Neural progenitor cell (in vitro differentiated cells): Measurements from ENCODE around the gene CDH13. TPM values are rescaled to one million over a fixed set of nuclear protein-coding genes. Genes with fewer than 3 reads are reported as not detected.

ENCODE experiments used
- DNase-seq: peaks from one replicate; pipeline ENCODE4 v3.0.0-alpha.2; 2016; ENCODE audit warnings: low spot score
- H2AFZ ChIP-seq: fragments of 200-600 bp; sonication (generic); replicated peaks from 2 replicates; pipeline ENCODE4 v1.6.1; 2016; ENCODE audit warnings: antibody characterized with exemption
- H3F3A ChIP-seq: fragments of 200-600 bp; sonication (generic); 2 replicates; pipeline ENCODE4 v1.6.1; 2016; ENCODE audit warnings: antibody characterized with exemption, low read depth
- H3K27ac ChIP-seq: fragments of 200-600 bp; sonication (generic); 2 replicates; pipeline ENCODE4 v1.5.1; 2016; ENCODE audit warnings: mild to moderate bottlenecking
- H3K27me3 ChIP-seq: fragments of 200-600 bp; sonication (generic); 2 replicates; pipeline ENCODE4 v1.6.1; 2016; ENCODE audit warnings: mild to moderate bottlenecking, moderate library complexity
- H3K36me3 ChIP-seq: fragments of 200-600 bp; sonication (generic); 2 replicates; pipeline ENCODE4 v1.5.1; 2016
- H3K4me1 ChIP-seq: fragments of 200-600 bp; sonication (generic); 2 replicates; pipeline ENCODE4 v1.6.1; 2016; ENCODE audit warnings: mixed run types
- H3K4me2 ChIP-seq: fragments of 200-600 bp; sonication (generic); 2 replicates; pipeline ENCODE4 v1.6.1; 2016
- H3K4me3 ChIP-seq: fragments of 200-600 bp; sonication (generic); 2 replicates; pipeline ENCODE4 v1.5.1; 2016
- H3K79me2 ChIP-seq: fragments of 200-600 bp; sonication (generic); 2 replicates; pipeline ENCODE4 v1.6.1; 2016; ENCODE audit warnings: low read depth
- H3K9ac ChIP-seq: fragments of 200-600 bp; sonication (generic); 2 replicates; pipeline ENCODE4 v1.6.1; 2016
- H3K9me3 ChIP-seq: fragments of 200-600 bp; sonication (generic); 2 replicates; pipeline ENCODE4 v1.5.1; 2016; ENCODE audit warnings: low read depth
- H4K20me1 ChIP-seq: fragments of 200-600 bp; sonication (generic); 2 replicates; pipeline ENCODE4 v1.6.1; 2016; ENCODE audit warnings: low read depth
- H3K27ac Mint-ChIP-seq: 3 replicates; pipeline ENCODE4 v1.8.0; 2021; ENCODE audit warnings: mixed read lengths
- H3K27me3 Mint-ChIP-seq: 2 replicates; pipeline ENCODE4 v1.8.0; 2022; ENCODE audit warnings: low read depth, mild to moderate bottlenecking, inconsistent platforms, moderate library complexity, mixed read lengths; ENCODE audit not compliant: insufficient read depth
- H3K36me3 Mint-ChIP-seq: 3 replicates; pipeline ENCODE4 v1.8.0; 2021; ENCODE audit warnings: mixed read lengths
- H3K4me1 Mint-ChIP-seq: 3 replicates; pipeline ENCODE4 v1.8.0; 2021; ENCODE audit warnings: mixed read lengths
- H3K4me3 Mint-ChIP-seq: 3 replicates; pipeline ENCODE4 v1.8.0; 2021; ENCODE audit warnings: mild to moderate bottlenecking, moderate library complexity, mixed read lengths
- H3K9me3 Mint-ChIP-seq: 3 replicates; pipeline ENCODE4 v1.8.0; 2020; ENCODE audit warnings: mixed read lengths
- EZH2 ChIP-seq: fragments of 200-600 bp; sonication (generic); IDR thresholded peaks from 2 replicates; pipeline ENCODE4 v1.6.1; 2017; ENCODE audit warnings: antibody characterized with exemption, mild to moderate bottlenecking, moderate library complexity
- EZH2phosphoT487 ChIP-seq: fragments of 200-600 bp; sonication (generic); IDR thresholded peaks from 2 replicates; pipeline ENCODE4 v1.6.1; 2017; ENCODE audit warnings: antibody characterized with exemption
- total RNA-seq: library from RNA; depleted of rRNA; stranded (reverse); fragments of >200 nt; gene quantifications from 2 replicates; pipeline ENCODE4 v1.2.3, GENCODE V29; 2015; ENCODE audit warnings: low replicate concordance
- TF ChIP-seq, protein P1 (sequence below): fragments of 200-600 bp; sonication (generic); IDR thresholded peaks from 2 replicates; pipeline ENCODE4 v1.5.1; 2017; ENCODE audit warnings: antibody characterized with exemption, mild to moderate bottlenecking

CDH13 gene
- total RNA-seq, 1 donor from 2014 or later = 3.0 TPM

DNA sequence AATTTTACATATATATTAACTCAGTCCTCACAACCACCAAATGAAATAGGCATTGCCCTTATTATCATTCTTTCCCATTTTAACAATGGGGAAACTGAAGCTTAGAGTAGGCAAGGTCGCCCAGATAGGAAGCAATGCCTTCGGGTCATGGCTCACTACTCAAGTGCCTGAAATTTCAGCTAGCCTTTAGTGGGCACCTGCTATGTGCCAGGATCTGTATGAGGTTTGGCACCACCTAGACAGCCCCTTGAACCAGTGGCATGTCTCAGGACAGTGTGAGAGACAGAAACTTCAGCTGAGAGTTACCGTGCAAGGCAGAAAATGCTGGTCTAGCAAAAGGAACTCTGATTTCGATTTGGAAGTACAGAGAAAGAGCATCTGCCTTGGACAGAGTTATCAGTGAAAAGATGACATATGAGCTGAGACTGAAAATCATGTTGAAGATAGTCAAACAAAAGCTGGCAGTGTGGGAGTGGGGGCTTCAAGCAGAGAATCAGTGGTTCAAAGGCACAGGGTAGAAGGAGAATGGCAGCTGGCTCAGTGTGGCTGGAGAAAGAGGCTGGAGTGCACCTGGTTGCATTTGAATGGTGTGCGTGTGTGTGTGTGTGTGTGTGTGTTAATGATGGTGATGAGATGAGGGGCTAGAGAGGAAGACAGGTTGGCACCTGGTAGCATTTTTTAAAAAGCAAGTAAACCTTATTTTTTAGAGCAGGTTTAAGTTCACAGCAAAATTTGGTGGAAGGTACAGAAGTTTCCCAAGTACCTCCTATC, 29.1 kb downstream of the CDH13 start:
- H3K27me3 Mint-ChIP-seq = no peaks in the 10 kb centered on the region
- no peaks in the 10 kb centered on the region for H3K79me2 ChIP-seq
- no peaks in the 10 kb centered on the region for H3F3A ChIP-seq
- H3K36me3 Mint-ChIP-seq = no peaks in the 10 kb centered on the region
- no peak overlapping the region for H3K27ac ChIP-seq
- H3K4me1 ChIP-seq = no peaks in the 10 kb centered on the region
- TF ChIP-seq, protein P1, sequence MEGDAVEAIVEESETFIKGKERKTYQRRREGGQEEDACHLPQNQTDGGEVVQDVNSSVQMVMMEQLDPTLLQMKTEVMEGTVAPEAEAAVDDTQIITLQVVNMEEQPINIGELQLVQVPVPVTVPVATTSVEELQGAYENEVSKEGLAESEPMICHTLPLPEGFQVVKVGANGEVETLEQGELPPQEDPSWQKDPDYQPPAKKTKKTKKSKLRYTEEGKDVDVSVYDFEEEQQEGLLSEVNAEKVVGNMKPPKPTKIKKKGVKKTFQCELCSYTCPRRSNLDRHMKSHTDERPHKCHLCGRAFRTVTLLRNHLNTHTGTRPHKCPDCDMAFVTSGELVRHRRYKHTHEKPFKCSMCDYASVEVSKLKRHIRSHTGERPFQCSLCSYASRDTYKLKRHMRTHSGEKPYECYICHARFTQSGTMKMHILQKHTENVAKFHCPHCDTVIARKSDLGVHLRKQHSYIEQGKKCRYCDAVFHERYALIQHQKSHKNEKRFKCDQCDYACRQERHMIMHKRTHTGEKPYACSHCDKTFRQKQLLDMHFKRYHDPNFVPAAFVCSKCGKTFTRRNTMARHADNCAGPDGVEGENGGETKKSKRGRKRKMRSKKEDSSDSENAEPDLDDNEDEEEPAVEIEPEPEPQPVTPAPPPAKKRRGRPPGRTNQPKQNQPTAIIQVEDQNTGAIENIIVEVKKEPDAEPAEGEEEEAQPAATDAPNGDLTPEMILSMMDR = no peak
- TF ChIP-seq EZH2 = no peak
- no peak for TF ChIP-seq EZH2phosphoT487
- DNase-seq = no peak
- H3K9ac ChIP-seq = no peak overlapping the region
- no peaks in the 10 kb centered on the region for H3K36me3 ChIP-seq
- no peaks in the 10 kb centered on the region for H3K9me3 Mint-ChIP-seq
- H3K27me3 ChIP-seq = no peaks in the 10 kb centered on the region
- H3K4me1 Mint-ChIP-seq = peaks cover 7% of the 10 kb centered on the region
- no peaks in the 10 kb centered on the region for H4K20me1 ChIP-seq
- no peak overlapping the region for H2AFZ ChIP-seq
- H3K4me2 ChIP-seq = no peak overlapping the region
- H3K4me3 Mint-ChIP-seq = no peak overlapping the region
- H3K4me3 ChIP-seq = no peak overlapping the region
- no peak overlapping the region for H3K27ac Mint-ChIP-seq
- H3K9me3 ChIP-seq = no peaks in the 10 kb centered on the region

DNA sequence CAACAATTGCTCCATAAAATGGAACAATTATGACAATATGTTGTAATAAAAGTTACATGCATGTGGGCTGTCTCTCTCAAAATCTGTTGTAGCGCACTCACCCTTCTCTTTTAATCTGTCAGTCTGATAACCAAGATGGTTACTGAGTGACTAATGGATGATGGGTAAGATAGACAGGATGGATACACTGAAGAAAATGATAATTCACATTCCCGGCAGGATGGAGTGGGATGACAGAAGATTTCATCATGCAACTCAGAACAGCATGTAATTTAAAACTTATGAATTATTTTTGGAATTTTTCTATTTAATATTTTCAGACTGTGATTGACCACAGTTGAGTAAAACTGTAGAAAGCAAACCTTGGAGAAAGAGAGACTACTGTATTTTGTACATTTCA, 30.5 kb downstream of the CDH13 start:
- no peak overlapping the region for H3K4me3 ChIP-seq
- Mint-ChIP-seq H3K27ac (no peak overlapping the region), H3K4me1 (peaks cover 7% of the 10 kb centered on the region), H3K4me3 (no peak overlapping the region), H3K27me3 (no peaks in the 10 kb centered on the region), H3K36me3 (no peaks in the 10 kb centered on the region), H3K9me3 (no peaks in the 10 kb centered on the region)
- DNase-seq = no peak
- no peak overlapping the region for H2AFZ ChIP-seq
- H4K20me1 ChIP-seq = no peaks in the 10 kb centered on the region
- no peaks in the 10 kb centered on the region for H3K9me3 ChIP-seq
- no peak overlapping the region for H3K9ac ChIP-seq
- no peak overlapping the region for H3K27ac ChIP-seq
- no peaks in the 10 kb centered on the region for H3K79me2 ChIP-seq
- no peaks in the 10 kb centered on the region for H3K36me3 ChIP-seq
- H3F3A ChIP-seq = no peaks in the 10 kb centered on the region
- TF ChIP-seq EZH2phosphoT487 (no peak), EZH2 (no peak)
- TF ChIP-seq, protein P1 = no peak
- H3K4me2 ChIP-seq = no peak overlapping the region
- no peaks in the 10 kb centered on the region for H3K27me3 ChIP-seq
- no peaks in the 10 kb centered on the region for H3K4me1 ChIP-seq

GRCh38 chr16:82657786-82658185, 31.0 kb downstream of the CDH13 start:
- no peaks in the 10 kb centered on the region for H3K27me3 Mint-ChIP-seq
- H3K4me1 Mint-ChIP-seq = peaks cover 7% of the 10 kb centered on the region

More at GRCh38 chr16:82657786-82658185, 31.0 kb downstream of the CDH13 start:
- Histone ChIP-seq H3K4me3 (no peak overlapping the region), H3K9me3 (no peaks in the 10 kb centered on the region), H4K20me1 (no peaks in the 10 kb centered on the region), H2AFZ (no peak overlapping the region), H3K27me3 (no peaks in the 10 kb centered on the region), H3K4me1 (no peaks in the 10 kb centered on the region), H3K36me3 (no peaks in the 10 kb centered on the region), H3K27ac (no peak overlapping the region), H3F3A (no peaks in the 10 kb centered on the region), H3K9ac (no peak overlapping the region), H3K4me2 (no peak overlapping the region), H3K79me2 (no peaks in the 10 kb centered on the region)
- Mint-ChIP-seq H3K36me3 (no peaks in the 10 kb centered on the region), H3K27ac (no peak overlapping the region), H3K4me3 (no peak overlapping the region), H3K9me3 (no peaks in the 10 kb centered on the region)
- TF ChIP-seq, protein P1 = no peak
- TF ChIP-seq EZH2 = no peak
- TF ChIP-seq EZH2phosphoT487 = no peak
- no peak for DNase-seq
